ENCODE data around the gene LRRC7.
A peak's percentile ranks its signal among the peaks of the same experiment; 100 is the strongest.

LRRC7 gene

GRCh38 chr1:70093250-70093975 is 525.7 kb downstream of the LRRC7 start:
- peak; percentile 34 for DNase-seq (ENCODE audit: low read depth)

DNA sequence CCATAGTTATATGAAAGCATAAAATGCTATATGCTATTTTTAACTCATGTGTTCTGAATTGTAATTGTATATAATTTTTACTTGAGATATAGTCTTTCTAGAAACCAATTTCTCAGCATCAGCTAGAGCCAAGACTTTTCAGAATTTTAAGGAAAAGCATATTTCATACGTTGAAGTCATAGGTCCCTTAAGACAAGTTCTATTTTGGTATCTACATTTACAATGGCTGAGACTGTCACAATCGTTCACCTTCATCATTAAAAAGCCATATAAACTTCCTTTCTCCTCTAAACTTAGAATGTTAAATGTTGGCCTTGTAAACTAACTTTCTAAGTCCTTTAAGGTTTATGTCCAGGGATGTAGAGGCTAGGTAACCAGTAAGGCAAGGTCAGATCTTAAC is 533.5 kb downstream of the LRRC7 start:
- DNase-seq (ENCODE audit: low read depth): no peak

DNA sequence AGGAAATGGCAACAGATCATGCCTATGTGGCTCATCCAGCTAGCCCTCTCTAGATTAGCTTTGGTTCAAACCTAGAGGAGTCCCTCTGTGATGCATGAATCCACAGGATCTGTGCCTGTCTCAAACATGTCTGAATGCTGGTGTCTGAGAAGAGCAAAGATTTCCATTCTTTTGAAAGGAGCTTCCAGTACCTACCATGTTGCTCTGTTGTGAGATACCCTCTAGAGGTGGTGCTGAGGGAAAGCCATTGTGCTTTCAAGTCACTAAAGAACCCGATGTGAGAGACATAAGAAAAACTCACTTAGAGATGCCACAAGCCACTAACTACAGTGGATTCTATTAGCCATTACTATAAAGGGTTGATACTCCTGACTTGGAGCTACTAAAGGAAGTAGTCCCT is 534.1 kb downstream of the LRRC7 start:
- DNase-seq (ENCODE audit: low read depth): no peak

- no peak for DNase-seq (ENCODE audit: low read depth)
Observed at GRCh38 chr1:70103770-70104169, 536.0 kb downstream of the LRRC7 start.

- no peak for DNase-seq (ENCODE audit: low read depth)
Observed at GRCh38 chr1:70109241-70109640, 541.5 kb downstream of the LRRC7 start.

- DNase-seq (ENCODE audit: low read depth): no peak
Observed at GRCh38 chr1:70112838-70113237, 545.1 kb downstream of the LRRC7 start.

GRCh38 chr1:70115315-70115714 is 547.6 kb downstream of the LRRC7 start:
- DNase-seq (ENCODE audit: low read depth): no peak

- DNase-seq (ENCODE audit: low read depth): no peak
Observed at GRCh38 chr1:70117046-70117445, 549.3 kb downstream of the LRRC7 start.

DNA sequence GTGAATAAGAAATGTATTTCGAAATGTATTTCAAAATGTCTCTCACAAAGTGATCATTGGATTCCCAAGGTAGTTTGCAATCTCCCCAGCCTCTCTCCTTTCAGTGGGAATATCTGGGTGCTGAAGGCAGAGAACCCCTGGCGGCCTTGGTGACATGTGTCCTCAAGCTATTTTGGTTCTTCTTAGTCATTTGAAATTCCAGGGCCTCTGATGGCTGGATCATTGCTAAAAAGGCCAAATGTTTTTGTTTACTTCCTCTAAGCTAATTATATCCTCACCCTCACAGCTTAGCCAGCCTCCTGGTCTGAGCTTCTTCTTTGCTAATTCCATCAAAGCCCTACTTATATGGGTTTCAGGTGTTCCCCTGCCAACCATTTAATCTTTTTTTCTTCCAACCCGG is 566.4 kb downstream of the LRRC7 start:
- peak; percentile 9 for DNase-seq (ENCODE audit: low read depth)

DNA sequence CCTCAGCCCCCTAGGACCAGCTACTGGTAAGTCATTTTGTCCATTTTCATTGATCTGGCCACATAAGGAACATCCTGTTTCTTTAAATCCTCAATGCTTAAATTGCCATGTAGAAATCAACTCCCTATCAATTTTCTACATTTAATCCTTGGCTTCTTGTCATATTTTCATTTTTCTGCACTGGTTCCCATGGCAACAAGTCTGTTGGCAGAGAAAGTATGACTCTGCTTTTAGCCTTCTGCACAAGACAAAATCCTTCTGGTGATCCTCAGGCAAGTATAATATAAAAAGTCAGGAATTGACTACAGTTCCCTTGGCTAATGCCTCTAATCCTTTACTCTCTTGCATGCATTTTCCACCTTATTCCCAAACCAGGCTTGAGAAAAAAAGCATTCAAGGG is 572.6 kb downstream of the LRRC7 start:
- peak; percentile 83 for DNase-seq (ENCODE audit: low read depth)

DNA sequence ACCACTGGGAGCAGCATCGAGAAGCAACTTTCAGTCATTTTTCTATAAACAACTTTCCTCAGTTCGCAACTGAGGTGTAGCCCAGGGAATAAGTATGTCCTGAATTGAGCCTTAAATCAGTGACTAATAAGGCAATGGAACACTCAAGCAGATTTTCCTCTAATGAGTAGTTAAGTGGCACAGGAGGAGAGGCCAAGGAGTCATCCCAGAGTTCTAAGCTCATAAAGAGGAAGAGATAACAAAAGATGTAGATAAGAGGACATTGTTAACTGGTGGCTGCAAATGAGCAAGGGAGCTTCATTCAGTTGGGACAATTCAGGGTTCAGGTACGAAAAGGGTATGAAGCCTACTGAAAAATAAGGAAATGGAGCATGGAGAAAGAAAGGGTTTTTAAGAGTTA is 573.2 kb downstream of the LRRC7 start:
- DNase-seq (ENCODE audit: low read depth): no peak

GRCh38 chr1:70142075-70142474 is 574.4 kb downstream of the LRRC7 start:
- peak; percentile 47 for DNase-seq (ENCODE audit: low read depth)

- peak; percentile 61 for DNase-seq (ENCODE audit: low read depth)
Observed at GRCh38 chr1:70143048-70143659, 575.4 kb downstream of the LRRC7 start.

DNA sequence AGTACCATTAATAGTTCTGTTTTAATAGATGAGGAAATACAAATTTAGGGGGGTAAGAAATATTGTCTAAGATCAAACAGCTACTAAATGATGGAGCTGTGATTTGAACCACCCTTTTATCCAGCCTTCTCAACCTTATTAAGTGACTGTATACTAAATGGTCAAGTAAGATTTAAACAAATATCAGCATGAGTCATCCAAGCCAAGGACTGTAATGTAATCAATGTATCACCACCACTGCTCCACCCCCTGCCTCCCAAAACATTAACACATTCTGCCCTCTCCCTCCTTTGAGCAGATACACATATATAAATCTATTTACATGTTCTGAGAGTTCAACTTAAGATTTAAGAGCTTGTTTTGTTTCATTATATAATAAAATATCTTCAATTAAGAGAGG is 578.8 kb downstream of the LRRC7 start:
- DNase-seq (ENCODE audit: low read depth): peak; percentile 9

GRCh38 chr1:70150444-70150843 is 582.7 kb downstream of the LRRC7 start:
- DNase-seq (ENCODE audit: low read depth): no peak

DNA sequence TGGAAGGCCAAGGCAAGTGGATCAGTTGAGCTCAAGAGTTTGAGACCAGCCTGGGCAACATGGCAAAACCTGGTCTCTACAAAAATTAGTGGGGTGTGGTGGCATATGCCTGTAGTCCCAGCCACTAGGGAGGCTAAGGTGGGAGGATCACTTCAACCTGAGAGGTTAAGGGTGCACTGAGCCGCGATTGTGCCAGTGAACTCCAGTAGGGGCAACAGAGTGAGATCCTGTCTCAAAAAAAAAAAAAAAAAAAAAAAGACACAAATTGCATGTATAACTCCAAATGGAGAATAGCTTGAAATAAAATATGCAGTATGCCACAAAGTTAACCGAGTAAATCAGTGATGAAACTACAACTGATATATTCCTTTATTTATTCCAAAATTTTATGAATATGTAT is 586.0 kb downstream of the LRRC7 start:
- no peak for DNase-seq (ENCODE audit: low read depth)

- DNase-seq (ENCODE audit: low read depth): no peak
Observed at GRCh38 chr1:70156529-70157120, 588.9 kb downstream of the LRRC7 start.

GRCh38 chr1:70164350-70164749 is 596.6 kb downstream of the LRRC7 start:
- no peak for DNase-seq (ENCODE audit: low read depth)

DNA sequence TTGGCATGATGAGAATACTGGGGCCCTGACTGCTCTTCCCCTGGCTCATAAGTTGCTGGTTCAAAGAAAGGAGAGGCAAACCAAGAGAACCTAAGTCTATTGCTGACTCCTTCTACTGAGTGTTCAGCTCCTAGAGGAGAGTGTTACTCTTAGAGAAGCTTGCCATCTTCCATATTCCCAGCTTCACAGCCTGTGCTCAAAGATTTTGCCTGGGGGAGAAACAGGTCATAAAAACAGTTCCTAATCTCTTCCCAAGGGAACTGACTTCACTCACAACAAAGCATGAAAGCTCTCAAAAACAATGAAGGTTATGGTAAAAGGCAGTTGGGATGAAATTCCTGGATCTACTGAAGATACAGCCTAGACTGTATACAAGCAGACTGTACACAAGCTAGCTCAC is 600.6 kb downstream of the LRRC7 start:
- DNase-seq (ENCODE audit: low read depth): no peak

DNA sequence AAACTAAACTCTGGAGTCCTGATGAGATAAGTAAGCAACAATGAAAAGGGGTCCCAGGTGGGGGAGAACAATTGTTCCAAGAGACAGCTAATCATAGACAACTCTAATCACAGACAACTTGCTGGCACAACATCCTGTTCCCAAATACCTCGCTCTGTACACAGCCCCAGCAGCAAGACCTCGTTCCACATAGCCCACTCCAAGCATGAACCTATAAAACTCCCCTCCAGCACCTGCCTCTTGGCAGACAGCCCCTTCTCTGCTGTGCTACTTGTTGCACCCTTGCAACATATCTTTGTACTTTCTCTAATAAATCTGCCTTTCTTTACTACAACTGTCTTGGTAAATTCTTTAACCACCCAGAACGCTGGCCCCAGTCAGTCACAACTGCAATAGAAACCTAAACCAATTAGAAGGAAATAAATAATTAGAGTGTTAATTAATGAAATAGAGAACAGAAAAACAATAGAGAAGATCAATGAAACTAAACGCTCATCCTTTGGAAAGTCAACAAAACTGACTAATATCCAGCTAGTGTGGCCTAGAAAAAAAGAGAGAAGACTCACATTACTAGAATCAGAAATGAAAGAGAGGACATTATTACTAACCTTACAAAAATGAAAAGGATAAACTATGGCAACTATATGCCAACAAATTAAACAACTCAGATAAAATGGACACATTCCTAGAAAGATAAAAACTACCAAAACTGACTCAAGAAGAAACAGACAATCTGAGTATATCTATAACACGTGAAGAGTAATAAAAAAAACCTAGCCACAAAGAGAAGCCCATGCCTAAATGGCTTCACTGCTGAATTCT is 601.5 kb downstream of the LRRC7 start:
- no peak for DNase-seq (ENCODE audit: low read depth)

DNA sequence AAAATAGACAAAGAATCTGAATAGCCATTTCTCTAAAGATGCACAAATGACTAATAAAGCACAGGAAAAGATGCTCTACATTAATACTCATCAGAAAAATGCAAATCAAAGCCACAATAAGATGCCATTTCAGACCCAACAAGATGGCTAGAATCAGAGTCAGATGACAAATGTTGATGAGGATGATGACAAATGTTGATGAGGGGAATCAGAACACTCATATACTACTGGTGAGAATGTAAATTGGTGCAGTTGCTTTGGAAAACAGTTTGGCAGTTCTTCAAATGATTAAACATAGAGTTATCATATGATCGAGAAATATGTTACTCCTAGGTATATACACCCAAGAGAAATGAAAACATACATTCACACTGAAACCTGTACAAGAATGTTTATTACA is 603.8 kb downstream of the LRRC7 start:
- DNase-seq (ENCODE audit: low read depth): no peak
